CD4-positive, alpha-beta T cell treated with Interleukin-6 for 4 hours (primary cell): ENCODE measurements around the gene PPP4R4.
"Not testable (repeated sequence)": the region's sequence is repeated elsewhere in the genome, so short reads cannot be mapped to it uniquely, and the experiment has no call there.

Experiments
- DNase-seq: peaks from one replicate; pipeline ENCODE4 v3.0.0-alpha.2; 2020; ENCODE audit warnings: mixed read lengths

The PPP4R4 gene

DNA sequence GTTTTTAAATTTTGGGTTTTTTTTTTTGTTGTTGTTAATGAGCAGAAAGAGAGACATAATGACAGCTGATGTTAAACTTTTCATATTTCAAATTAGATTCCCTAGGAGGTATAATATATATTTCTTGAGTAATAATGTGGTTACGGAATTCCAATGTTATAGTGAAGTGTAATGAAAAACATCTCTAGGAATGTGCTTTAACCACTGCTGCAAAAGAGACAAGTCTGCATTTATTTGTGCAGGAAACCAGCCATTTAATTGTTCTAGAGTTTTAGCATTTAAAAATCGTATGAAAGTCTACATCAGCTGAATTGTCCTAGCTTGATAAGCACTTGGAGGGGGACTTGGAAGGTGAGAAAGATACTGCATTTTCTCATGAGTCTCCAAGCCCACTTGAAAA lies 104.6 kb downstream of the PPP4R4 start:
- DNase-seq: no peak

DNA sequence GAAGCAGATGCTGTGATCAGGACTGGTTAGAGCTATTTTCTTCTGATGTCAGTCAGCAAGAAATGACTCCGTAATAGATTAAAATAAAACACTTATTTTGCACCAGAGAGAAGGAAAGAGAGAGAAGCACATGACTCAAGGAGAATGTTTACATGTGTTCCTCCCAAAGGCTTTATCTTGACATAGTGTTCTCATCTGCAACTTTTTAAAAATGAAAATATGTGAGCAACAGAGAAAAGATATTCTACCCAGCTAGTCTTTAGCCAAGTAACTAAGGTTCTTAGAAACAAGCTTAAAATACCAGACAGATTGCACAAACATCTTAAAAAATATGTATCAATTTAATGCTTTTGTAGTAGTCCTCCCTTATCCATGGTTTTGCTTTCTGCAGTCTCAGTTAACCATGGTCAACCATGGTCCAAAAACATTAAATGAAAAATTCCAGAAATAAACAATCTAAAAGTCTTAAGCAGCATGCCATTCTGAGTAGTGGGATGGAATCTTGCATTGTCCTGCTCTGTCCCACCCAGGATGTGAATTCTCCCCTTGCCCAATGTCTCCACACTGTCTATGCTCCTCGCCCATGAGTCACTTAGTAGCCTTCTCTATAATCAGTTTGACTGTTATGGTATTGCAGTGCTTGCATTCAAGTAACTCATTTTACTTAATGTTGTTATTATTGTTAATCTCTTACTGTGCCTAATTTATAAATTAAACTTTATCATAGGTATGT lies 109.0 kb downstream of the PPP4R4 start:
- DNase-seq: no peak

DNA sequence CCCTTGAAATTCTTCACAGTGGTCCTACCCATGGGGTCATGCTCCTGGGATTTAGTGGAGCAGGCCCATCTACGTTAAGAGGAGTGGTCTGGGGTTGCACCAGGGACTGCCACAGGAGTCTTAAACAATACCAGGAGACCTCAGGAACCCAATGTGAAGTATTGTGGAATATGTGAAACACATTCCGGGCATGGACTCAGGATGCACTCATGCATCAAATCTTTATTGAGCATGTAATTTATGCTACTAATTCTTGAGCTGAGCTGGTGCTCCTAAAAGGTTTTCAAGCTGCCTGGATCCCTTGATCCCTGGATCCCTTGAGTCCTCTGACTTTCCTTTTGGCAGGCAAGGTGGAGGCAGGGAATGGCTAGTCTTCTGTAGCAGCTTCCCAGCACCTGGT lies 110.1 kb downstream of the PPP4R4 start:
- no peak for DNase-seq

DNA sequence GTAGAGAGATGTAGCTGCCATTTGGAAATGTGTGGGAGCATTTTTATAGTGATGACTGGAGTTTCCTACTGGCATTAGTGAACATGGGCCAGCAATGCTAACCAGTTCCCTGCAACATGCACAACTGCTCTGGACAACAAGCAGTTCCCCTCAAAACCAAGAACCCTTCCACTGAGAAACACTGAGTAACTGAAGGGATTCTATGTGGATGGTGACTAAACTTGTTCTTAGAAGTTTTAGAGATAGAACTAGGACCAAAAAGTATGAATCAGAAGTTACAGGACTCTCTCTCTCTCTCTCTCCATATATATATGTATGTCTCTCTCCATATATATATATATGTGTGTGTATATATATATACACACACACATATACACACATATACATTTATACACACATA lies 111.0 kb downstream of the PPP4R4 start:
- DNase-seq: no peak

DNA sequence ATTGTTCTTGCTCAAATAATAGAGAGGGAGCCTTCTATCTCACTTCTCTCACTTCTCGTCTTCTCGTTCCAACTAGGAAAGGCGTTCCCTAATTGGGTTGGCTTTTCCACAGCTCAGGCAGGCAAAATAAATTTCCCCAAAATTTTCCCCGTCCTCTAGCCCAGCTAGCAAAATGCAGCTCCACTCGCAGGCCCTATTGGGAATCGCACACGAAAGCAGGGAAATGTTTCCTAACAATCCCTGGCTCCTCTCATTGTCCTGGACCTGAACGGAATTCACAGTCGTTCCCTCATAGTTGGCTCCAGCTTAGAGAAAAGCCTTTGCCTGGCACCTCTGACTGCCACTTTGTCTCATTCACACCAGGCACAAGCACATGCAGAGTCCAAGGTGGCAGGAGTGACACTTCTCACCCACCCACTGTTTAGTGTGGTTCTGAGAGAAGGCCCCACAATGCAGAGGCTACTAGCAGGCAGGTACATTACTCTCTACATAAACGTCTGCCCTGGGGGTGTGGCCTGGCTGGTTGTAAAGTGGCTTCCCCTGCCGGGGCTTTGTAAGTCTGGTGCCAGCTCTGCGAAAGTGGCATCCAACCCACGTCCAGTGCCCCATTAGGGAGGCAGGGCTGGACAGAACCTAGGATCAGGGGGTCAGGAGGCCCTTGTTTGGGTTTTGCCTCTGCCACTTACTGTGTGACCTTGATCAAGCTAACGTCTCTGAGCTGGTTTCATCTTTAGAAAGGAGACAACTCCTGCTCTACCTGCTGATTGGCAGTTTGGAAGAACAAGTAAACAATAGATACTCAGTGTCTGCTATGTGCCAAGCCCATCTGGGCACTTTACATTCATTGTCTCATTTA lies 114.7 kb downstream of the PPP4R4 start:
- no peak for DNase-seq

DNA sequence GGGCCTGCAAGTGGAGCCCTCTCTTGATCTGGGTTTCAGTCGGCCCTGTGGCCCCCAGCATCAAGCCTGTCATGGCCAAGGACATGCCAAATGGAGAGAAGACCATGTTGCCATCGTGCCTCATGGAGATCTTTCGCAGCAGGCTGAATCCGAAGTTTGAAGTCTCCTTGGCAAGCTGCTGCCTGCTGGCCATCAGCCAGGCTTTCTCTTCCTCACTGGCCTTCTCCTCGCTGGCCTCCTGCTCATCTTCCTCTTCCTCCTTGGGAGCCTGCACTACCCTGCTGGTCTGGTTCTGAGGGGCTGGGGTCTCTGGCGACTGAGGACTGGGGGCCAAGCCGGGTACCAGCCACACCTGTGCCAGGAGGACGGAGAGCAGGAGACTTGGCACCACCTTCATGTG lies 116.1 kb downstream of the PPP4R4 start:
- DNase-seq: no peak

DNA sequence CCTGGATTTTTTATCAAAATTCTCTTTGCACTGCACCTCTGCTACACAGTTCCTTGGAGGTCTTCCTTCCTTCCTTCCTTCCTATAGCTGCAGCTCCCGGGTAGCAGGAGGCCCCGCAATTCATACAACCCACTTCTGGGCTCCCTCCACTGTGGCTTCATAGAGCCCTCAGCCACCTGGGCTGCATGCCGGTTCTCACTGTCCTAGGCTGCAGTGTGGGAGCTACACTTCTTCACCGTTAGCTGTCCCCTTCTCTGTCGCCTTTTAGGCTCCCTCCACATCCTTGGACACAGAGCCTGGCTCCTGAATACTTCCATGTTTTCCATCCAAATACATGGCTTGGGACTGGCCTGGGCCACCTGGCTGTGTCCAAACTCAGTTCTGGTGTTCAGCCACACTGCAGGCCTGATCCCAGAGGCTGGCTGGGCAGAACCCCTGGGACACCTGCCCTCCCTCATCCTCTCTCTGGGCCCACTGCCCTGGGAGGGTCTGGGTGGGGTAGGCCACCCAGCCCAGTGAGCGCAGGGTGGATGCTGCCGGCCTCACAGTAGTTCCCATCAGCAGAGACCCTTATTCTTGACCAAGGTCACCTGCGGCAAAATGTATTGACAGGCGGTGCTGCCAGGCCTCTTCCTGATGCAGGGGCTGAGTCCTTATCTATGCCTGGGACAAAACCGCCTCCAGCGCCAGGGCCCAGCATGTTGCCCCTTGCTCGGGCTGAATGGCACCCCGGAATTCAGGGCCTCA lies 117.2 kb downstream of the PPP4R4 start:
- DNase-seq: no peak

DNA sequence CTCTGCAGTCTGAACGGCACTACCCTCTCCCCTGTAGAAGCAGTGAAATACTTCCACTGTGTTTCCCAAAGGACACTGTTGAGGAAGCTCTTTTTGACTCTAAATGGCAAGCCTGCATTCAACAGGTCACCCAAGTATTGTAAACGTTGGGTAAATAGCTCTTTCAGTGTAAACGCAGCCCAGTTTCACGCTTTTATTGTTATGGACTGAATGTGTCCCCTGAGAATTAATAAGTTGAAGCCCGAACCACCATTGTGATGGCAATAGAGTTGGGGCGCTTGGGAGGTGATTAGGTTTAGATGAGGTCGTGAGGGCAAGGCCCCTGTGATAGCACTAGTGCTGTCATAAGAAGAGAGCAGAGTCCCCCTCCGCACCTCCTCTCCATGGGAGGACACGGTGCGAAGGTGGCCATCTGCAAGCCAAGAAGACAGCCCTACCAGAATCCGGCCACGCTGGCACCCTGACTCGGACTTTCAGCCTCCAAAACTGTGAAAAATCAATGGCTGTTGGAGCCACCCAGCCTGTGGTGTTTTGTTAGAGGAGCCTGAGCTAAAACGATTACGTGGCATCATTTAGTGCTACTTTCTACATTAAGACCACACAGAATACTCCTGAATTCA lies 117.9 kb downstream of the PPP4R4 start:
- DNase-seq: no peak

DNA sequence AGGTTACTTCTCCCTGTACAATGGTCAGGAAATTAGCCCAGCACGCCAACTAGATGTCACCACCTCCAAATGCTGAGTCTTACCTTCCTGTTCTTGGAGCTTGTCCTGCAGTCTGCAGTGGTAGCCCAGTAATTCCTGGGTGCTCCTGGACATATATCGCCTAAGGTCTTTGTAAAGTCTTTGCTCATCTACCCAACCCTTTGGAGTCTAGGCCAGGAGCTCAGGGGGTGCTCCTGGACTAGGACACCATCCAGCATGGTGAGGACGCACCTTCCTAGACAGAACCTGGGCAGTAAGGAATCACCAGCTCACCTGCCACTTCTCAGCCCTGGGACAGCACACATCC lies 118.4 kb downstream of the PPP4R4 start:
- no peak for DNase-seq

DNA sequence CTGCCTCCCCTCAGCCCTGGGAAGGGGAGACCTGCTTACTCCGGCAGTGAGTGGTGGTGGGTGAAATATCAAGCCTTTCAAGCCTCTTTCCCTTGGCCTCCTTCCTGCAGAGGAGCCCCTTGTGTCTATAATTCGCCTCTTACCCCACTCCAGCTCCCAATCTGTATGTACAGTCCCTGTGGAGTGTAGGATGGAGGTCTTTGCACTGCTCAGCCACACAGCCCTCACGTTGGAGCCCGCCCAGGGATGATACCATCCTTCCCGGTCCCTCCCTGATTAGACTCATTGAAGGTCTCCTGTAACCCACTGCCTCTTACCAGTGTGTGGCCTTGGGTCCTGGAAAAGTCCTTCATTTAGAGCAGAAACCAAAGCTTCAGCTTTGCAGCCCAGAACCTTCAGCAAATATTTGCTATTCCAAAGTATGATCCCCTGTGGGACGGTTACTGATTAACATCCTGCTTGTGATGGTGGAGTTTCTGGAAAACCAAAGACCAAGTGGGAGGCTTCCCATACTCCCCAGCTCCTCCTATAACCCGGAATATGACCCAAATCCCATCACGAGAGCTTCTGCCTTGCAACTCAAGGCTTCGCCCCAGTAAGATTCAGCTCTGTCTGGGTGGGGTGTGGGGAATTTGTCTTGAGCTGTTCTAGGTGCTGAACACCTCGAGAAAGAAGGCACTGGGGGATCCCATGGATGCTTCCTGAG lies 118.9 kb downstream of the PPP4R4 start, which contains the start of gene SERPINA10:
Gene SERPINA10, minus strand, starts transcription at position 397 of the 706 bp plus-strand sequence. CDS start 2,675 bp downstream, outside the sequence.
- no peak for DNase-seq

DNA sequence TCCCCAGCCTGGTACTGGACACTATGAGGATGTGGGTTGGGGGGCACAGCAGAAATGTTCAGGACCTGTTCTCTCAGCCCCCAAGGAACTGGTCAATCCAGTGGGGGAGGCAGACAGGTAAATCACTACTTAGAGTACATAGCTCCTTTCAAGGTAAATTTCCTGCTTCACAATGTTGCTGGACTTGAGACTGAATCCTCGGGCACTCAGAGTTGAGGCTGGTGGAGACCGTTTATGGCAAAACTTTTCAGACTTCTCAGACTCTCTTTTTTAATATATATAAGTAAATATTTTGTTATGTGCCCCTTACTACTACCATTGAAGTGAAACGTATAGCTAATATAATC lies 119.4 kb downstream of the PPP4R4 start:
- no peak for DNase-seq

DNA sequence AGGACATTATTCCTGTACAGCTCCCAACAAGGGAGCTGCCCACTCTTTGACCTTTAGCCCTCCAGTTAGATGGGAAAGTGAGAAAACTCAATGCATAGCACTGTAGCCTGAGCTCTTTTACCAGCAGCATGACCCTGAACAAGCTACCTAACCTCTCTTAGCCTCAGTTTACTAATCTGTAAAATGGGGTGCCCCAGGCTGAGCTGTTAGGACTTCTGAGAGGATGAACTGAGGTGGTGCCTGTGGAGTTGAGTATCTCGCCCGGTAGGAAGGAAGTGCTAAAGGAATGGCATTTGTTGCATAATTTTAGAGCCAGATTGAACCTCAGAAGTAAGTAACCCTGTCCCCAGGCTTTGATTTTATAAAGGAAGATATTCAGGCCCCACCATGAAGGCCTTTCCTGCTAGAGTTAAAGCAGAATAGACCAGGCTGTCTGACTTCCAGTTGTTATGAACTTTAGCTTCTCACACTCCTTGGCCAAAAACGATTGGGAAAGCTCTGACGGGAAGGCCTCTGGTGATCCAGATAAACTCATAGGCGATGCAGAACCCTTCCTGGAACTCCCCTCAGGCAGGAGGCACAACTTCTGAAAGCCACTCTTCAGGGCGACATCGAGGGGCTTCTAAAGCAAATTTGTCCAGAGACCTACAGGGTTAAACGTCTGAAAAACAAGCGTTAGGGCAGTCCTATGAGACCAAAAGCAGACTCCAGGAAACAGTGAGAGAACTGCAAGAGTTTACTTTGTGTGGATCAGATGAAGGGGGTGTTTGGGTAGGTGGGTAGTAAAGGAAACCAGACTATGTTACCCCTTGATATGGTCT lies 121.4 kb downstream of the PPP4R4 start:
- DNase-seq: no peak

DNA sequence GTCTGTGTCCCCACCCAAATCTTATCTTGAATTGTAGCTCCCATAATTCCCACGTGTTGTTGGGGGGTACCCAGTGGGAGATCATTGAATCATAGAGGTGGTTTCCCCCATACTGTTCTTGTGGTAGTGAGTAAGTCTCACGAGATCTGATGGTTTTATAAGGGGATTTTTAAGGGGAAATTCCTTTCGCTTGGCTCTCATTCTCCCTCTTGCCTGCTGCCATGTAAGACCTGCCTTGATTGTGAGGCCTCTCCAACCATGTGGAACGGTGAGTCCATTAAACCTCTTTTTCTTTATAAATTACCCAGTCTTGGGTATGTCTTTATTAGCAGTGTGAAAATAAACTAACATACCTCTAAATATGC lies 122.0 kb downstream of the PPP4R4 start:
- not testable (repeated sequence) for DNase-seq

DNA sequence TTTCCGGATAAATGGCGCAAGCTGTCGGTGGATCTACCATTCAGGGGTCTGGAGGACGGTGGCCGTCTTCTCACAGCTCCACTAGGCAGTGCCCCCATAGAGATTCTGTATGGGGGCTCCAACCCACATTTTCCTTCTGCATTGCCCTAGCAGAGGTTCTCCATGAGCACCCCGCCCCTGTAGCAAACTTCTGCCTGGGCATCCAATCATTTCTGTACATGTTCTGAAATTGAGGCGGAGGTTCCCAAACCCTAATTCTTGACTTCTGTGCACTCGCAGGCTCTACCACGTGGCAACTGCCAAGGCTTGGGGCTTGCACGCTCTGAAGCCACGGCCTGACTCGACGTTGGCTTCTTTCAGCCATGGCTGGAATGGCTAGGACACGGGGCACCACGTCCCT lies 124.0 kb downstream of the PPP4R4 start:
- no peak for DNase-seq

DNA sequence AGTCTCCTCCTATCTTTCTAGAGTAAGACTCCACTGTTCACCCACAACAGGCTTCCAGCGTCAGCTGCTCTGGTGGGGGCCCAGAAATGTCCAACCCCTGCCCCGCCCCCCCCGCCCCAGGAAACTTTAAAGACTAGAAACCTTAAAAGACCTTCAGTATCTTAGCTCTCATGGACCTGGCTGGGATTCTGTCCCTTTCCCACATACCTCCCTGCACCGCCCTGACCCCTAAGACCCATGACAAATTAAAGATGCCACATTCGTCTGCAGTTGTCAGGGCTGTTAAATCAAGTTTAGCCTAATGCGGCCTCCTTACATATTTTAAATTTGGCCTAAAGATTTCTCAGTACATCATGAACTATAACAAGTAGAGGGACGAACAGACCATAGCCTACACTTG lies 129.0 kb downstream of the PPP4R4 start:
- no peak for DNase-seq

DNA sequence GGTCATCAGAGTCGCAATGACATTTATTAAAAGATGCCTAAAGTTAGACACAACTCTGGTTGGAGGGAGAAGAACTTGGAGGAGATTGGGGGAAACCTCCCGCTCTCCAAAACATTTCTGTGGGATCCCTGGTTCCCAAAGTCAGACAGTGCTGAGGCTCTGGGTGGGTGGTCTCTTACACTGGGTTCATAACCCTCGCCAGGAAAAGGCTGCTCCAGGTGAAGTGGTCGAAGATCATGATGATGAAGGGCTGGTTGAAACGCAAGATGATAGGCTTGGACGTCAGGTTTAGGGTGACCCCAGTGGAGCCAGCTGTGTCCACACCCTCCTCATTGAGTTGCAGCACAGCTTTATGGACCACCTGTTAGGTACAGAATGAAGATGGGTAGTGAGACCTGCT lies 130.1 kb downstream of the PPP4R4 start:
- no peak for DNase-seq

DNA sequence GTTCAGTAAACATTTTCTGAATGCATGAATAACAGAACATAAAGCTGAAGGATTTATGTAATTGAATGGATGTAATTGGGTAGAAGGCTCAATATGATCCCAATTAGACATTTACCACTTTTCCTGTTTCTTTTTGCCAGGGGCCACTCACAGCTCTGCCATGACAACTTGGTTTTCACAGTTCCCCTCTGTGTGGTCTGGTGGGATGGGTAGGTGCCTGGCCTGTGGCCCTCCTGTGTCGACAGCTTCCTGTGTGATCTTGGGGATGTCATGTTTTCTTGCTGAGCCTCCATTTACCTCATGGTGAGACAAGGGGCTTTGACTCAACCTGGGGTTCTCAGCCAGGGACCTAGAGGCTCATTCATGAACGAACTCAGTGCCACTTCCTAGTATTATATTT lies 131.5 kb downstream of the PPP4R4 start:
- no peak for DNase-seq

DNA sequence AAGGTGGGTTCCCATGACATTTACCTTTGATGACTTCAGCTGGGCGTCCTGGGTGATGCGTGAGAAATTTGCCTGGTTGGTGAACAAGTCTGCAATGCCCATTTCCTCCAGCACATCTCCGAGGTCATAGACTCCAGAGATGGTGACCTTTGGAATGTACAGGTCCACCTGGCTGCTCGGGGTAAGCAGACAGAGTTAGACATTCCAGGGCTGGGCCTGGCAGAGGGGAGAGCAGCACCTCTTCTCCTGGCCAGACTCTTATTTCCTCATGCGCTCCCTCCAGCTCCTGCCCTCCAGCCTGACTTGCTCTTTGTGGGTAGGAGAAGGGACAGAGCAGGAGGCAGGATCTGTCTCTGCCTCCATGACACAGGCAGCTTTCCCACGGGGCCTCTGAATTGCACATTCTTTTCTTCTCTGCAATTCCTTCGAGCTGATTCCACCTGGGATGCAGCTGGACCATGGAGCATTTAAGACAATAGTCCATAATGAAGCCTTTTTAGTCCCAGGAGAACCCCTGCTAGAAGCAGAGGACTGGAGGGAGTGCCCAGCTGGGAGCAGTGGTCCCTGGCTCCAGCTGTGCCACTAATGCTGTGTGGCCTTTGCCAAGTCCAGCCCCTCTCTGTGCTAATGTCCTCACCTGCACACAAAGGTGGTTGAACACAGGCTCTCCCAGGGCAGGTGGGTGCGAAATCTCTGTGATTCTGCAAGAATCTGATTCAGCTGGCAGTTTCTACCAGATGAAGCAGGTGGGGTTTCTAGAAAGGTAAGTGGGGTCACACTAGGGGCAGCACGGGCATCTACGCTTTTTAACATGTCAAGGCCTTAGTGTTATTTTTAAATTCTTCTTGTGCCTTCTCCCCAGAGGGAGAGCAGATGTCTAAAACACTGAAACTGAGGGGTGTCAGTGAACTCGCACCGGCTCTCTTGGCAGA lies 132.2 kb downstream of the PPP4R4 start:
- DNase-seq: no peak

DNA sequence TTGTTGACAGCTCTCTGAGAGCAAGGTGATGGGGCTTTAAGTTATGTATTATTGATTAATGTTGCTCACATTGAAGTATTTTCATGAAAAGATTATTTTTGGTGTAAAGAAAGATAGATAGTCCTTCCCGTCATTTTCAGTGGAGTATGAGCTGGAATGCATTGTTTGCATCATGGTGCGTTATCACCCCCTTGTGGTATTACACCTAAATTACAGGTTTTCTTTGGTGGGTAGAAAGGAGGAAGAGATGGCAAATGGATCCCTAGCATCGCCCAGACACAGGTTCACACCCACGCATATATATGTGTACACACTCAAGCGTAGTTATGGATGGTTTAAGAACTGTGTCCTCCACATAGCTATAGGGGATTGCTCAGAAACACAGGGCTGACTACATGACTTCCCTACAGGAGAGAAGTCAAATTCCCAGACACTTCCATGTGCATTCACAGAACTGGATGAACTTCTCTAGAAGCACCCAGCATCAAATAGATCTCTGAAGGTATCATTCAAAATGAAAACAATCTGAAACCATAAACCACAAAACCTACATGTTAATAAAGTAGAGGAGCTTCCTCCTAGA lies 133.4 kb downstream of the PPP4R4 start:
- no peak for DNase-seq

DNA sequence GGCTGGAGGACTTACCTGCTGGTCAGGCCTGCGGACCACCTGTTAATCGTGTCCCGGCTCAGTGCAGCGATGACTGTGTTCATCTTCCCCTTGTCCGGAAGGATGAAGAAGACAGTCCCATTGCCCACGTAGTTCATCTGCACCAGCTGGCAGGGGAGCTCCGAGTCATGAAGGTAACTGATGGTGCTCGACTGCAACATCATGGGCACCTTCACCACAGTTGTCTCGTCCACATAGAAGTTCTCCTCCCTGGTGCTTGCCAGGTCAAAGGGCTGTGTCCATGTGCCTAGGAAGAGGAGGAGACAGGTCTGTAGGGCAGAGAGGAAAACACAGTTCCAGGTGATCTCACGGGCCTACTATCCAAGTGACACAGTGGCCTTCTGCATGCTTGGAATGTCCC lies 135.6 kb downstream of the PPP4R4 start:
- DNase-seq: no peak
